Esophagus muscularis mucosa (tissue), 4 donors: ENCODE data around the gene MAP3K10.

Source experiments
- EP300 ChIP-seq: sonication (generic); formaldehyde crosslinking; IDR thresholded peaks from one replicate; pipeline ENCODE4 v1.6.1; 2017; ENCODE audit warnings: antibody characterized with exemption
- POLR2A ChIP-seq: fragments of 450-650 bp; IDR thresholded peaks from one replicate; pipeline ENCODE4 v1.6.1; 2017; ENCODE audit warnings: antibody characterized with exemption, moderate library complexity, mild to moderate bottlenecking, low read depth
- POLR2AphosphoS5 ChIP-seq, 2 donors: sonication (generic); formaldehyde crosslinking; IDR thresholded peaks; one replicate each; pipeline ENCODE4 v1.6.1; 2017; ENCODE audit warnings: antibody characterized with exemption in 2 of 2
- TF ChIP-seq, protein P1 (sequence below), 3 experiments: fragments of 200-600 bp in 2 of 3; fragments of 450-650 bp in 1 of 3; sonication (generic) in 2 of 3; IDR thresholded peaks; one replicate each; pipeline ENCODE4 v1.5.1; 2017 to 2019; ENCODE audit warnings: antibody characterized with exemption in 3 of 3, mild to moderate bottlenecking in 2 of 3, moderate library complexity in 1 of 3

DNA sequence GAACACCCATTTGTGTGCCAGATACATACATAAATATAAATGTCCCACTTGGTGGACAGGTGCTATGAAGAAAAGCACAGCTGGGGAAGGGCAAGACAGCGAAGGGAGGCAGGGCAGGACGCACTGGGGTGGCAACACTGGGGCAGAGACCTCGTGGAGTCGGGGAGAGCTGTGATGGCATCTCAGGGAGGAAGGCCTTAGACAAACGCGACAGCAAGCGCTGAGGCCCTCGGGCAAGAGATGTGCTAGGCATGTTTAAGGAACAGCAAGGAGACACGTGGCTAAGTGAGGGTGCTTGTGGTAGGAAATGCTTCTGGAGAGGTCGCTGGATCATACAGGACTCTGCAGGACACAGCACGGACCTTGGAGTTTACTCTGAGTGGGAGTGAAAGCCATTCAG is 58.6 kb downstream of the MAP3K10 start:
- no peak for TF ChIP-seq POLR2AphosphoS5 (IDR thresholded peaks at IDR 0.05)
- no peak for TF ChIP-seq EP300
- TF ChIP-seq, protein P1, sequence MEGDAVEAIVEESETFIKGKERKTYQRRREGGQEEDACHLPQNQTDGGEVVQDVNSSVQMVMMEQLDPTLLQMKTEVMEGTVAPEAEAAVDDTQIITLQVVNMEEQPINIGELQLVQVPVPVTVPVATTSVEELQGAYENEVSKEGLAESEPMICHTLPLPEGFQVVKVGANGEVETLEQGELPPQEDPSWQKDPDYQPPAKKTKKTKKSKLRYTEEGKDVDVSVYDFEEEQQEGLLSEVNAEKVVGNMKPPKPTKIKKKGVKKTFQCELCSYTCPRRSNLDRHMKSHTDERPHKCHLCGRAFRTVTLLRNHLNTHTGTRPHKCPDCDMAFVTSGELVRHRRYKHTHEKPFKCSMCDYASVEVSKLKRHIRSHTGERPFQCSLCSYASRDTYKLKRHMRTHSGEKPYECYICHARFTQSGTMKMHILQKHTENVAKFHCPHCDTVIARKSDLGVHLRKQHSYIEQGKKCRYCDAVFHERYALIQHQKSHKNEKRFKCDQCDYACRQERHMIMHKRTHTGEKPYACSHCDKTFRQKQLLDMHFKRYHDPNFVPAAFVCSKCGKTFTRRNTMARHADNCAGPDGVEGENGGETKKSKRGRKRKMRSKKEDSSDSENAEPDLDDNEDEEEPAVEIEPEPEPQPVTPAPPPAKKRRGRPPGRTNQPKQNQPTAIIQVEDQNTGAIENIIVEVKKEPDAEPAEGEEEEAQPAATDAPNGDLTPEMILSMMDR (IDR thresholded peaks at IDR 0.05) = no peak
- TF ChIP-seq POLR2A = no peak
